Dermis microvascular lymphatic vessel endothelial cell (primary cell): ENCODE results near the gene KPNA1. TPM values are rescaled to one million over a fixed set of nuclear protein-coding genes. Genes with fewer than 3 reads are reported as not detected.
"Not testable (repeated sequence)": the region's sequence is repeated elsewhere in the genome, so short reads cannot be mapped to it uniquely, and the experiment has no call there.

ENCODE experiments used
- DNase-seq, 2 donors: peaks; one replicate each; pipeline versions ENCODE4 v3.0.0 to v3.0.0-alpha.2; 2010; ENCODE audit warnings: low read depth in 2 of 2
- total RNA-seq: library from RNA; depleted of rRNA; stranded (reverse); fragments of >200 nt; gene quantifications from 2 replicates; pipeline ENCODE4 v1.2.1, GENCODE V29; 2014

Gene KPNA1
- total RNA-seq, 1 donor from 2014 or later = 20.9 TPM

DNA sequence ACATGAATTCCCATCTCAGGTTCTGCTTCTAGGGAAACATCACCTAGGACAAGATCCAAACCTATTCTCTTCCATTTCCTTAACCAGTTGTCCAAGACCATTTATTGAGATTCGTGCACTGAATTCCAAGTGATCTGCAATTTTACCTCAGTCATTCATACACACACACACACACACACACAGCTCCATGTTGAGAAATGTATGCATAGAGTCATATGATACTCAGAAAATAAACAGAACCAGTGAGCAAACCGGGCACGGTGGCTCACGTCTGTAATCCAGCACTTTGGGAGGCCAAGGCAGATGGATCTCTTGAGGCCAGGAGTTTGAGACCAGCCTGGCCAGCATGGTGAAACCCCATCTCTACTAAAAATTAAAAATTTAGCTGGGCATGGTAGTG lies 6.1 kb upstream of the KPNA1 start:
- DNase-seq = no peak

- no peak for DNase-seq
Observed at GRCh38 chr3:122519693-122520092, 5.0 kb upstream of the KPNA1 start.

GRCh38 chr3:122516846-122517360 lies 2.2 kb upstream of the KPNA1 start:
- no peak for DNase-seq

DNA sequence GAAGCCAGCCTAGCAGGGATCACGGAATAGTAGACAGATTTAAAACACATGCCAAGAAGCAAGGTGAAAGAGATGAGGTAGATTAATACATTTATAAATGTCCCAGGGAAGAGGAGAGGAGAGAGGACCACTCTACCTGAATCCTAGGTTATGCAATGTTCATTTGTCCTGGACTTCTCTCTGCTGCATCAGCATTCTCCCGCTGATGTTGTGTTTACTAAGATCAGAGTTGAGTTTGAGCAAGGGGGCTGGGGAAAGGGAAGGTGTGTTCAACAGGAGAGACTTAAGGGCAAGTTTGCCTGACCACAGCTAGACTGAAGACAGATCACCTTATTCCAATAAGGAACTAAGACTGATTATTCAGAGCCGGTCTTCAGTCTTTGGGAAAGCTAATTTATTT lies 1.1 kb upstream of the KPNA1 start:
- no peak for DNase-seq

GRCh38 chr3:122515020-122515468 lies 305 bp upstream of the KPNA1 start:
- no peak for DNase-seq

GRCh38 chr3:122513386-122514122 lies 1.2 kb downstream of the KPNA1 start:
- no peak for DNase-seq

GRCh38 chr3:122512284-122512683 lies 2.5 kb downstream of the KPNA1 start:
- DNase-seq = no peak

DNA sequence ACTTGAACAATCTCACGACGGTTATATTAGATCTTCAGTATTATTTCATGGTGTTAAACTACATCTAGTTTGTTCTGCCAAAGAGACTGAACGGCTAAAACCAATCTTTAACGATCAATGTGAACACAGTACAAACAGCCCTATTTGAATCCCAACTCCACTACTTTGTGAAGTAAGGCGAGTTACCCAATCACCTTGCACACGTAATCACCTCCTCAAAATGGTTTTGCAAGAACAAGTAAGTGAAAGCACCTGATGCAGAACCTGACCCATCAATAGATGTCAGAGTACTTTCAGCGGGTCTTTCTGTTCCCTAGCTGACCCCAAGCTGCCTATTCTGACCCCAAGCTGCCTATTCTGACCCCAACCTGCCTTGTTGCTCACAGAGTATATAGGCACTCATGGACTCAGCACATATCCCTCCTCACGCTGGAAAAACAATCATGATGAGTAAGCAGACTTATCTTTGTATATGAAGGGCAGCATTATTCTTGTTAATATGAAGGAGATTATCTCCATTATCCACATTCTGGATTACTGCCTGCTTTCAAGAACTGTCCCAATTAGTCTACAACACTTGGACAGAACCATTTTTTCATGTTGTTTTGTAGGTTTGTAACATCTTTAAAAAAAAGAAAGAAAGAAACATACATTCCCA lies 3.7 kb downstream of the KPNA1 start:
- DNase-seq = no peak

- DNase-seq = not testable (repeated sequence)
Observed at GRCh38 chr3:122508944-122509343, 5.8 kb downstream of the KPNA1 start.

- no peak for DNase-seq
Observed at GRCh38 chr3:122508135-122508914, 6.4 kb downstream of the KPNA1 start.

- no peak for DNase-seq
Observed at GRCh38 chr3:122506450-122506849, 8.3 kb downstream of the KPNA1 start.

- no peak for DNase-seq
Observed at GRCh38 chr3:122505676-122506075, 9.1 kb downstream of the KPNA1 start.

DNA sequence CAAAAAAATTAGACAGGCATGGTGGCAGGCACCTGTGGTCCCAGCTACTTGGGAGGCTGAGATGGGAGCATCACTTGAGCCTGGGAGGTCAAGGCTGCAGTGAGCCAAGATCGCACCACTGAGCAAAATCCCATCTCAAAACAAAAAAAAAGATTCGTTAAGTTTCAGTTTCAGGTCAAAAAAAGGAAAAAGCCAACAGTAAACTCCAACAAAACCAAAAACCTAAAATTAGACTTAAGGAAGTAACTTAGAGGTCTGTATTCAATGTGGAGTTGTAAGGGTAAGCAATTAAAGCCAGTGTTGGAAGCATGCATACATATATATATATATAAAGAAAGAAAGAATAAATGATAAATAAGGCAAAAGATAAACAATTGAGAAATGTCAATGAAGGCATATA lies 11.8 kb downstream of the KPNA1 start:
- DNase-seq = no peak

GRCh38 chr3:122502139-122502538 lies 12.6 kb downstream of the KPNA1 start:
- no peak for DNase-seq

GRCh38 chr3:122500964-122501363 lies 13.8 kb downstream of the KPNA1 start:
- DNase-seq = not testable (repeated sequence)

GRCh38 chr3:122498152-122498551 lies 16.6 kb downstream of the KPNA1 start:
- DNase-seq = no peak

- no peak for DNase-seq
Observed at GRCh38 chr3:122497425-122497824, 17.3 kb downstream of the KPNA1 start.

DNA sequence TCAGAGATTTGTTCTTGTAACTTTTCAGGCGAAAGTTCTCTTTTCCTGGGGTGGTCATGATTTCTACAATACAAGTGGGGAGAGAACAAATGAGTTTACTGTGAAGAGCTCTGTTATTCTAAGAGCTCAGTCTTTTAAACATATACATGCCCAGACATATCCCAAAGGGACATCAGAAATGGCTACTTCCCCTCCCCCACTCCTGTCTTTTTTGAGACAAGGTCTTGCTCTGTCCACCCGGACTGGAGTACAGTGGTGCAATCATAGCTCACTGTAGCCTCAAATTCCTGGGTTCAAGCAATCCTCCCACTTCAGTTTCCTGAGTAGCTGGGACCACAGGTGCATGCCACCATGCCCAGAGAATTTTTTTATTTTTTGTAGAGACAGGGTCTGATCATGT lies 18.2 kb downstream of the KPNA1 start:
- no peak for DNase-seq

- no peak for DNase-seq
Observed at GRCh38 chr3:122493296-122493695, 21.4 kb downstream of the KPNA1 start.

- DNase-seq = no peak
Observed at GRCh38 chr3:122488262-122488973, 26.3 kb downstream of the KPNA1 start.

GRCh38 chr3:122484985-122485384 lies 29.8 kb downstream of the KPNA1 start:
- DNase-seq = no peak

DNA sequence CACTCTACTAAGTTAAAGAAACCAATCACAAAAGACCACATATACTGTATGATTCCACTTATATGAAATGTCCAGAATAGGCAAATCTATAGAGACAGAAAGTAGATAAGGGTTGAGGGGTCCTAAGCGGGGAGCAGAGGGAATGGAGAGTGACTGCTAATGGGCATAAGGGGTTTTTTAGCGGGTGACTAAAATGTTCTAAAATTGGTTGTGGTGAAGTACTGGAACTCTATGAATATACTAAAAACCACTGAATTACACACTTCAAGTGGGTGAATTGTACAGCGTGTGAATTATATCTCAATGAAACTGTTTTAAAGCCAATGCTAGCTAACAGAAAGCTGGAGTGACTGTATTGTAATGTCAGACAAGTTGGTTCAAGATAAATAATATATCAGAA lies 33.3 kb downstream of the KPNA1 start:
- no peak for DNase-seq
